ENCODE measurements around the gene TMEM35B. TPM values are rescaled to one million over a fixed set of nuclear protein-coding genes. Genes with fewer than 3 reads are reported as not detected.

The TMEM35B gene
- total RNA-seq, 1 donor from 2014 or later = 8.4 TPM

GRCh38 chr1:34982820-34983376 lies 2.2 kb downstream of the TMEM35B start:
- DNase-seq (ENCODE audit: low read depth) (no peak), FAIRE-seq (no peak)
- no peak for TF ChIP-seq CTCF (IDR thresholded peaks at IDR 0.05; ENCODE audit: insufficient read depth, low read length, severe bottlenecking)
- H3K36me3 ChIP-seq (ENCODE audit: control insufficient read depth, insufficient read depth, low read length) = peaks cover 5% of the 10 kb centered on the region
- no peaks in the 10 kb centered on the region for H3K27me3 ChIP-seq (ENCODE audit: control insufficient read depth, insufficient read depth, low read length)
- H3K4me3 ChIP-seq (ENCODE audit: low read depth, low read length) = no peak overlapping the region

GRCh38 chr1:34980715-34981114 lies 4.4 kb downstream of the TMEM35B start:
- Histone ChIP-seq H3K27me3 (ENCODE audit: control insufficient read depth, insufficient read depth, low read length) (no peaks in the 10 kb centered on the region), H3K36me3 (ENCODE audit: control insufficient read depth, insufficient read depth, low read length) (peaks cover 5% of the 10 kb centered on the region), H3K4me3 (ENCODE audit: low read depth, low read length) (no peak overlapping the region)
- TF ChIP-seq CTCF (IDR thresholded peaks at IDR 0.05; ENCODE audit: insufficient read depth, low read length, severe bottlenecking) = no peak
- FAIRE-seq (no peak), DNase-seq (ENCODE audit: low read depth) (no peak)

- no peak for TF ChIP-seq CTCF (IDR thresholded peaks at IDR 0.05; ENCODE audit: insufficient read depth, low read length, severe bottlenecking)
- no peaks in the 10 kb centered on the region for H3K27me3 ChIP-seq (ENCODE audit: control insufficient read depth, insufficient read depth, low read length)
- DNase-seq (ENCODE audit: low read depth) = no peak
- no peak overlapping the region for H3K4me3 ChIP-seq (ENCODE audit: low read depth, low read length)
- FAIRE-seq = no peak
- peaks cover 5% of the 10 kb centered on the region for H3K36me3 ChIP-seq (ENCODE audit: control insufficient read depth, insufficient read depth, low read length)
Observed at GRCh38 chr1:34978921-34979320, 6.2 kb downstream of the TMEM35B start.

- TF ChIP-seq CTCF (IDR thresholded peaks at IDR 0.05; ENCODE audit: insufficient read depth, low read length, severe bottlenecking) = no peak
- H3K36me3 ChIP-seq (ENCODE audit: control insufficient read depth, insufficient read depth, low read length) = peaks cover 3% of the 10 kb centered on the region
- FAIRE-seq (no peak), DNase-seq (ENCODE audit: low read depth) (no peak)
- no peaks in the 10 kb centered on the region for H3K27me3 ChIP-seq (ENCODE audit: control insufficient read depth, insufficient read depth, low read length)
- no peak overlapping the region for H3K4me3 ChIP-seq (ENCODE audit: low read depth, low read length)
Observed at GRCh38 chr1:34977858-34978257, 7.3 kb downstream of the TMEM35B start.

GRCh38 chr1:34977210-34977471 lies 8.0 kb downstream of the TMEM35B start:
- peaks cover 1% of the 10 kb centered on the region for H3K36me3 ChIP-seq (ENCODE audit: control insufficient read depth, insufficient read depth, low read length)
- H3K4me3 ChIP-seq (ENCODE audit: low read depth, low read length) = no peak overlapping the region
- FAIRE-seq (no peak), DNase-seq (ENCODE audit: low read depth) (no peak)
- TF ChIP-seq CTCF (IDR thresholded peaks at IDR 0.05; ENCODE audit: insufficient read depth, low read length, severe bottlenecking) = no peak
- H3K27me3 ChIP-seq (ENCODE audit: control insufficient read depth, insufficient read depth, low read length) = no peaks in the 10 kb centered on the region
